Esophagus (tissue), 2 donors: ENCODE measurements around the gene STPG3. TPM values are rescaled to one million over a fixed set of nuclear protein-coding genes. Genes with fewer than 3 reads are reported as not detected.
A peak's percentile ranks its signal among the peaks of the same experiment; 100 is the strongest.

Experiments used
- H3K27ac ChIP-seq, 2 donors: one replicate each; pipeline ENCODE4 v1.5.1; 2013; ENCODE audit warnings: low read depth in 2 of 2, mild to moderate bottlenecking in 2 of 2, inconsistent platforms in 1 of 2, low read length in 1 of 2, moderate library complexity in 1 of 2
- H3K27me3 ChIP-seq, 2 donors: one replicate each; pipeline ENCODE4 v1.6.1; 2013; ENCODE audit warnings: low read length in 2 of 2, control low read depth in 1 of 2, mild to moderate bottlenecking in 1 of 2; ENCODE audit not compliant: insufficient read depth in 2 of 2, control insufficient read depth in 1 of 2
- H3K36me3 ChIP-seq, 2 donors: one replicate each; pipeline ENCODE4 v1.6.1; 2013; ENCODE audit warnings: low read length in 1 of 2; ENCODE audit not compliant: control insufficient read depth in 2 of 2, insufficient read depth in 2 of 2
- H3K4me1 ChIP-seq, 2 donors: one replicate each; pipeline ENCODE4 v1.6.1; 2013; ENCODE audit warnings: low read length in 1 of 2; ENCODE audit not compliant: control insufficient read depth in 2 of 2, insufficient read depth in 2 of 2
- H3K4me3 ChIP-seq, 2 donors: one replicate each; pipeline ENCODE4 v1.5.1; 2013; ENCODE audit warnings: low read length in 2 of 2, mild to moderate bottlenecking in 2 of 2, low read depth in 1 of 2, moderate library complexity in 1 of 2
- H3K9me3 ChIP-seq, 2 donors: one replicate each; pipeline ENCODE4 v1.6.1; 2013; ENCODE audit warnings: mild to moderate bottlenecking in 2 of 2, low read depth in 1 of 2, low read length in 1 of 2, moderate library complexity in 1 of 2; ENCODE audit not compliant: control insufficient read depth in 2 of 2, insufficient read depth in 1 of 2
- WGBS, 2 donors: extraction: QIAGEN DNeasy Blood & Tissue Kit; methylation state at CpG; one replicate each; pipeline ENCODE4 v1.1.7; 2013; 5-methylcytosine and 5-hydroxymethylcytosine counted together
- polyA plus RNA-seq, 2 donors: library from polyadenylated mRNA; stranded (reverse); fragments of 200-250 nt; gene quantifications; one replicate each; pipeline ENCODE4 v1.2.3, GENCODE V29; 2013
- donor health status: healthy with polysubstance abuse.
- donor health status: Bipolar disorder and iron deficiency.

STPG3 gene
- polyA plus RNA-seq, 2 donors, result not detected

GRCh38 chr9:137221506-137222111 lies 29.5 kb upstream of the STPG3 start:
- Histone ChIP-seq H3K4me1 (peaks cover 0 to 37% of the 10 kb centered on the region in 2 donors), H3K9me3 (no peaks in the 10 kb centered on the region), H3K27me3 (no peaks in the 10 kb centered on the region), H3K36me3 (peaks cover 0 to 19% of the 10 kb centered on the region in 2 donors), H3K4me3 (peak overlapping the region; percentile 36 to 66), H3K27ac (peak overlapping the region; percentile 96)
- 6 to 7% methylated on average over 31 to 61 of the region's 61 CpGs for WGBS, 2 donors

- Histone ChIP-seq H3K9me3 (no peaks in the 10 kb centered on the region), H3K27me3 (no peaks in the 10 kb centered on the region), H3K4me1 (peaks cover 0 to 39% of the 10 kb centered on the region in 2 donors), H3K4me3 (peak within 1 kb of the TSS; percentile 52 to 66), H3K27ac (peak within 1 kb of the TSS; percentile 96), H3K36me3 (peaks cover 0 to 18% of the 10 kb centered on the region in 2 donors)
- WGBS, 2 donors, result 4 to 6% methylated on average over 40 to 88 of the region's 88 CpGs
These were observed 28.7 kb upstream of the STPG3 start, which contains the start of gene RNF208 for GRCh38 chr9:137222190-137223077. Gene RNF208 (minus strand): TSS chr9:137222240. CDS start chr9:137221212, 1,028 bp downstream.

GRCh38 chr9:137223078-137223970 lies 27.8 kb upstream of the STPG3 start:
- no peaks in the 10 kb centered on the region for H3K9me3 ChIP-seq
- WGBS, 2 donors, result 1% methylated on average over 62 to 63 of the region's 63 CpGs
- H3K27ac ChIP-seq, result peak overlapping the region; percentile 96
- H3K27me3 ChIP-seq, result no peaks in the 10 kb centered on the region
- peaks cover 3 to 33% of the 10 kb centered on the region in 2 donors for H3K4me1 ChIP-seq
- peaks cover 0 to 18% of the 10 kb centered on the region in 2 donors for H3K36me3 ChIP-seq
- H3K4me3 ChIP-seq, result peak overlapping the region; percentile 66 to 67

GRCh38 chr9:137224830-137225694 lies 26.0 kb upstream of the STPG3 start, which contains the start of gene CYSRT1:
Gene CYSRT1 (plus strand): TSS chr9:137225174. CDS start chr9:137225622, 448 bp downstream.
- 44 to 48% methylated on average over 22 to 23 of the region's 23 CpGs for WGBS, 2 donors
- peaks cover 0 to 8% of the 10 kb centered on the region in 2 donors for H3K36me3 ChIP-seq
- peak within 1 kb of the TSS; percentile 94 to 96 for H3K27ac ChIP-seq
- H3K9me3 ChIP-seq, result no peaks in the 10 kb centered on the region
- peaks cover 3 to 25% of the 10 kb centered on the region in 2 donors for H3K4me1 ChIP-seq
- peak within 1 kb of the TSS; percentile 66 to 67 for H3K4me3 ChIP-seq
- no peaks in the 10 kb centered on the region for H3K27me3 ChIP-seq

- WGBS, 2 donors, result 74 to 78% methylated on average over 20 to 21 of the region's 21 CpGs
- no peaks in the 10 kb centered on the region for H3K27me3 ChIP-seq
- peak overlapping the region; percentile 64 to 66 for H3K4me3 ChIP-seq
- H3K4me1 ChIP-seq, result peaks cover 3 to 25% of the 10 kb centered on the region in 2 donors
- peaks cover 0 to 8% of the 10 kb centered on the region in 2 donors for H3K36me3 ChIP-seq
- H3K27ac ChIP-seq, result peak overlapping the region; percentile 93 to 94
- H3K9me3 ChIP-seq, result no peaks in the 10 kb centered on the region
These were observed 25.3 kb upstream of the STPG3 start for GRCh38 chr9:137225699-137226331.

- H3K4me3 ChIP-seq, result peak overlapping the region; percentile 64 to 66
- H3K4me1 ChIP-seq, result peaks cover 3 to 25% of the 10 kb centered on the region in 2 donors
- WGBS, 2 donors, result 52 to 60% methylated on average over 18 of the region's 18 CpGs
- H3K9me3 ChIP-seq, result no peaks in the 10 kb centered on the region
- peaks cover 0 to 8% of the 10 kb centered on the region in 2 donors for H3K36me3 ChIP-seq
- H3K27ac ChIP-seq, result peak overlapping the region; percentile 93 to 94
- H3K27me3 ChIP-seq, result no peaks in the 10 kb centered on the region
These were observed 24.6 kb upstream of the STPG3 start for GRCh38 chr9:137226338-137227053.

- Histone ChIP-seq H3K9me3 (no peaks in the 10 kb centered on the region), H3K4me3 (peak within 1 kb of the TSS; percentile 64 to 66), H3K27me3 (no peaks in the 10 kb centered on the region), H3K36me3 (peaks cover 0 to 8% of the 10 kb centered on the region in 2 donors), H3K27ac (peak within 1 kb of the TSS; percentile 93 to 94), H3K4me1 (peaks cover 3 to 25% of the 10 kb centered on the region in 2 donors)
- 22 to 28% methylated on average over 25 of the region's 25 CpGs for WGBS, 2 donors
These were observed 23.8 kb upstream of the STPG3 start, which contains the start of gene RNF224 for GRCh38 chr9:137227054-137227852. Gene RNF224 (plus strand): TSS chr9:137227502. CDS start chr9:137228336, 834 bp downstream.
